SK-N-SH (cell line): ENCODE results near the gene TM9SF2.

Experiments
- CHD2 ChIP-seq: fragments of 150-350 bp; IDR thresholded peaks from 2 replicates; pipeline ENCODE4 v1.6.1; 2018; ENCODE audit warnings: low read length; ENCODE audit not compliant: partially characterized antibody
- EP300 ChIP-seq, 2 experiments: IDR thresholded peaks; 2 replicates each; pipeline versions ENCODE4 v1.4.0 to v1.6.1; 2012; ENCODE audit warnings: borderline replicate concordance in 1 of 2, low read depth in 1 of 2, low read length in 1 of 2
- EZH2phosphoT487 ChIP-seq: fragments of 200-600 bp; sonication (generic); IDR thresholded peaks from 2 replicates; pipeline ENCODE4 v1.6.1; 2017; ENCODE audit warnings: low read depth, mixed run types, mild to moderate bottlenecking, antibody characterized with exemption, moderate library complexity, borderline replicate concordance
- FOXJ3 ChIP-seq: sonication (generic); formaldehyde crosslinking; IDR thresholded peaks from 2 replicates; pipeline ENCODE4 v1.5.1; 2020; ENCODE audit warnings: mild to moderate bottlenecking, missing genetic modification reagents
- FOXM1 ChIP-seq: IDR thresholded peaks from 2 replicates; pipeline ENCODE4 v1.4.0; 2012; ENCODE audit warnings: low read depth, mild to moderate bottlenecking
- JUND ChIP-seq: IDR thresholded peaks from 2 replicates; pipeline ENCODE4 v1.4.0; 2012
- MEF2A ChIP-seq: IDR thresholded peaks from 2 replicates; pipeline ENCODE4 v1.4.0; 2012; ENCODE audit warnings: low read depth, borderline replicate concordance
- POLR2AphosphoS5 ChIP-seq: IDR thresholded peaks from 2 replicates; pipeline ENCODE4 v1.6.1; 2012; ENCODE audit warnings: low read depth, low read length
- RAD21 ChIP-seq: IDR thresholded peaks from 2 replicates; pipeline ENCODE4 v1.6.1; 2012; ENCODE audit warnings: mild to moderate bottlenecking, low read length
- REST ChIP-seq: IDR thresholded peaks from 2 replicates; pipeline ENCODE4 v1.6.1; 2012; ENCODE audit warnings: mild to moderate bottlenecking, low read depth, low read length, moderate library complexity
- YY1 ChIP-seq: IDR thresholded peaks from 2 replicates; pipeline ENCODE4 v1.4.0; 2012; ENCODE audit warnings: low read depth, mild to moderate bottlenecking
- TF ChIP-seq, protein P1 (sequence below): fragments of 200-600 bp; sonication (generic); IDR thresholded peaks from 2 replicates; pipeline ENCODE4 v1.6.1; 2017; ENCODE audit warnings: antibody characterized with exemption, mild to moderate bottlenecking, moderate library complexity

- no peak for TF ChIP-seq JUND
- TF ChIP-seq CHD2 = no peak
- no peak for TF ChIP-seq POLR2AphosphoS5
- no peak for TF ChIP-seq EP300 (IDR thresholded peaks at IDR 0.05; ENCODE audit: borderline replicate concordance in 1 of 2, low read depth in 1 of 2, low read length in 1 of 2)
- TF ChIP-seq, protein P1, sequence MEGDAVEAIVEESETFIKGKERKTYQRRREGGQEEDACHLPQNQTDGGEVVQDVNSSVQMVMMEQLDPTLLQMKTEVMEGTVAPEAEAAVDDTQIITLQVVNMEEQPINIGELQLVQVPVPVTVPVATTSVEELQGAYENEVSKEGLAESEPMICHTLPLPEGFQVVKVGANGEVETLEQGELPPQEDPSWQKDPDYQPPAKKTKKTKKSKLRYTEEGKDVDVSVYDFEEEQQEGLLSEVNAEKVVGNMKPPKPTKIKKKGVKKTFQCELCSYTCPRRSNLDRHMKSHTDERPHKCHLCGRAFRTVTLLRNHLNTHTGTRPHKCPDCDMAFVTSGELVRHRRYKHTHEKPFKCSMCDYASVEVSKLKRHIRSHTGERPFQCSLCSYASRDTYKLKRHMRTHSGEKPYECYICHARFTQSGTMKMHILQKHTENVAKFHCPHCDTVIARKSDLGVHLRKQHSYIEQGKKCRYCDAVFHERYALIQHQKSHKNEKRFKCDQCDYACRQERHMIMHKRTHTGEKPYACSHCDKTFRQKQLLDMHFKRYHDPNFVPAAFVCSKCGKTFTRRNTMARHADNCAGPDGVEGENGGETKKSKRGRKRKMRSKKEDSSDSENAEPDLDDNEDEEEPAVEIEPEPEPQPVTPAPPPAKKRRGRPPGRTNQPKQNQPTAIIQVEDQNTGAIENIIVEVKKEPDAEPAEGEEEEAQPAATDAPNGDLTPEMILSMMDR = no peak
- TF ChIP-seq FOXM1 = no peak
- no peak for TF ChIP-seq MEF2A
- TF ChIP-seq FOXJ3 = no peak
- TF ChIP-seq REST = no peak
- no peak for TF ChIP-seq YY1
- no peak for TF ChIP-seq RAD21
- TF ChIP-seq EZH2phosphoT487 = no peak
Observed at GRCh38 chr13:99481366-99481765, 19.9 kb upstream of the TM9SF2 start.
